Fibroblast of villous mesenchyme (primary cell): ENCODE results near the gene KRTAP10-9. TPM values are rescaled to one million over a fixed set of nuclear protein-coding genes. Genes with fewer than 3 reads are reported as not detected.

Experiments
- DNase-seq: peaks from one replicate; pipeline ENCODE4 v3.0.0-alpha.2; 2010; ENCODE audit warnings: low read depth
- H3K4me3 ChIP-seq: 2 replicates; pipeline ENCODE4 v1.5.1; 2011; ENCODE audit warnings: low read depth, mild to moderate bottlenecking, low read length
- total RNA-seq: library from RNA; depleted of rRNA; stranded (reverse); fragments of >200 nt; gene quantifications from 2 replicates; pipeline ENCODE4 v1.2.3, GENCODE V29; 2012
- TF ChIP-seq, protein P1 (sequence below): IDR thresholded peaks from 2 replicates; pipeline ENCODE4 v1.5.1; 2012; ENCODE audit warnings: low read depth, mild to moderate bottlenecking, low read length; ENCODE audit not compliant: insufficient read depth

Gene KRTAP10-9
- total RNA-seq, 1 donor = not detected

DNA sequence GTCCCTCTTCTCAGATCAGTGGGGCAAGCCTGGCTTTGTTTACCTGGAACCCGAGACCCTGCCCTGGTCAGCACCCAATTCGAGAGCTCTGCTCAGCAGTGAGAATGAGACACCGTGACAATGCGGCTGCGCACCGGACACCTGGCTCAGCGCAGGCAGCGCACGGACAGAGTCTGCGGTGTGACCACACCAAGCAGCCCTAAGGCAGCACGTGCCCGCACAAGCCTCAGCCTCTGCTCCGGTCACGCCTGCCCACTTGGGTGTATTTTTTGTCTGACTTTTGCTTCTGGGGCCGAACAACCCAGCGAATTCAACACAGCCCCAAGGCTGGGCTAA is 10.3 kb upstream of the KRTAP10-9 start:
- DNase-seq = no peak
- TF ChIP-seq, protein P1, sequence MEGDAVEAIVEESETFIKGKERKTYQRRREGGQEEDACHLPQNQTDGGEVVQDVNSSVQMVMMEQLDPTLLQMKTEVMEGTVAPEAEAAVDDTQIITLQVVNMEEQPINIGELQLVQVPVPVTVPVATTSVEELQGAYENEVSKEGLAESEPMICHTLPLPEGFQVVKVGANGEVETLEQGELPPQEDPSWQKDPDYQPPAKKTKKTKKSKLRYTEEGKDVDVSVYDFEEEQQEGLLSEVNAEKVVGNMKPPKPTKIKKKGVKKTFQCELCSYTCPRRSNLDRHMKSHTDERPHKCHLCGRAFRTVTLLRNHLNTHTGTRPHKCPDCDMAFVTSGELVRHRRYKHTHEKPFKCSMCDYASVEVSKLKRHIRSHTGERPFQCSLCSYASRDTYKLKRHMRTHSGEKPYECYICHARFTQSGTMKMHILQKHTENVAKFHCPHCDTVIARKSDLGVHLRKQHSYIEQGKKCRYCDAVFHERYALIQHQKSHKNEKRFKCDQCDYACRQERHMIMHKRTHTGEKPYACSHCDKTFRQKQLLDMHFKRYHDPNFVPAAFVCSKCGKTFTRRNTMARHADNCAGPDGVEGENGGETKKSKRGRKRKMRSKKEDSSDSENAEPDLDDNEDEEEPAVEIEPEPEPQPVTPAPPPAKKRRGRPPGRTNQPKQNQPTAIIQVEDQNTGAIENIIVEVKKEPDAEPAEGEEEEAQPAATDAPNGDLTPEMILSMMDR = no peak
- no peak overlapping the region for H3K4me3 ChIP-seq

DNA sequence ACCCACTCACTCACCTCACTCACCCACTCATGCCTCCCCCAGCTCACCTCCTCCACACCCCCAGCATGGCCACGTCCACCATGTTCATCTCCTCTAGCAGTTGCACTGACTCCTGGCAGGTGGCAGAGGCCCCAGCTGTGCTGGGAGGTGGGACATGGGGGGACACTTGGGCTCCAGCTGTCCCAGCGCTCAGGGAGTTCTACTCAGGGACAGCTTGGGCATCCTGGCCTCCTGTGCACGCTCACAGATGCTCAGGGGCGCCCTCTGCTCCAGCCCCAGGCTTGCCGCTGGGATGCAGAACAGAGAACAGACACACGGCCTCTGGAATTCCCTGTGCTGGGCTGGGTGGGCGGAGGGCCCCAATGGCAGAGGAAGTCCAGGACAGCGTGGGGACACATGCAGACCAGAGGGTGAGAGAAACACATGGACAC is 9.8 kb upstream of the KRTAP10-9 start:
- TF ChIP-seq, protein P1 = no peak
- H3K4me3 ChIP-seq = no peak overlapping the region
- DNase-seq = no peak

DNA sequence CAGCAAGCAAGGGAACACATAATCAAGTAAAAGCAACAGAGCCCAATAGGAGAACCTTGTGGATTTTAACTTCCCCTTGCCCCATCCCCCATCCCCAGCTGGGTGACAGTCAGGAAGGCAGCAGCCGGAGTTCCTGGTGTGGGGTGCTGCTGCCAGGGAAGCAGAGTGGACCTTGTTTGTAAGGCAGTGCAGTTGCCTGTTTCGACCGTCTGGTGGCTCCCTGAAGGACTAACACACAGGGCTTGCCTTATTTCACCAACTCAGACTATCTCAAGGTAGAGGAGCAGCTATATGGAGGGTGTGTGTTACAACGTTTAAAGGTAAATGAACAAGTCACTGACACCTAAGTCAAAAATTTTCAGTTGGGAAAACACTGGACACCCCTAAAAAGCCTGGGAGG is 8.4 kb upstream of the KRTAP10-9 start:
- DNase-seq = no peak
- H3K4me3 ChIP-seq = no peak overlapping the region
- TF ChIP-seq, protein P1 = no peak

DNA sequence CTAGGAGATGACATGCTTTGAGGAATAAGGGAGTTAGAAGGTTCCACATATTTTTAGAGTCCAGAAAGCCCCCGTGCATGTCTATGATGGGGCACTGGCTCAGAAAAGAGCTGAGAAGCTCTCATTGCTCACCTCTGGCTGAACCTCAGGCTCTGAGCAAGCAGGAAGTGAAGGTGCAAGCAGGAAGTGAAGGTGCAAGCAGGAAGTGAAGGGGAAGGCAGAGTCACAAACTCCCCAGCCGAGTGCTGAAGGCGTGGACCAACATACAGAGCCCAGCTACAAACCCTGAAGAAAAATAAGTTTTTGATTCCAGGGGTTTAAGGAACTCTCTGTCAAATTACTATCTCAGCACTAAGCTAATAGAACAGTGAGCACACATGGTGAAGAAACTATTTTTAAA is 8.0 kb upstream of the KRTAP10-9 start:
- TF ChIP-seq, protein P1 = no peak
- no peak for DNase-seq
- H3K4me3 ChIP-seq = no peak overlapping the region

DNA sequence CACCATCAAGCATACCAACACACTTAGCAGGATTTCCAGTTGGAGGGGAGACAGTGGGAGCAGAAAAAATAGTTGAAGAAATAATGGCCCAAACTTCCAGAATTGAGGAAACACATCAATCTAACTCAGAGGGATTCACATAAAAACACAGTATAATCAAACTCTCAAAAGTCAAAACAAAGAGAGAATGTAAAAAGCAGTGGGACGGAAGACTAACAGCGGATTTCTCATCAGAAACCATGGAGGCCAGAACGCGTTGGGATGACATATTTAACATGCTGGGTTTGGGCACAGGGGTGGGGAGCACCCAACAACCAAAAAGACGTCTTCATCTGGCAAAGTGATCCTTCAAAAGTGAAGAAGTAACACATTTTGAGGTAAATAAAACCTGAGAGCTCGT is 7.0 kb upstream of the KRTAP10-9 start:
- H3K4me3 ChIP-seq = no peak overlapping the region
- TF ChIP-seq, protein P1 = no peak
- no peak for DNase-seq

DNA sequence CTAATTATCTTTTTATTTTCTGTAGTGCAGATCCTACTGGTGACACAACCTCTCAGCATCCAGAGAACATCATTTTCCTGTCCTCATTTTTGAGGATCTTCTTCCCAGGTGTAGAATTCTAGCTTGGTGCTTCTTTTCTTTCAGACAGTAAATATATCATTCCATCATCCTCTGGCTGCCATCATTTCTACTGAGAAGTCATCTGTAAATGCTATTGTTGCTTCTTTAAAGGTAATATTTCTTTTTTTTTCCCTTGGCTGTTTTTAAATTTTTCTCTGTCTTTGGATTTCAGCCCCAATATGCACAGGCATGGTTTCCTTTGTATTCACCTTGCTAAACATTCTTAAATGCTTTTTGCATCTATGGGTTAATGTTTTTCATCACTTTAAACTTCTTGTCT is 3.3 kb upstream of the KRTAP10-9 start:
- TF ChIP-seq, protein P1 = no peak

DNA sequence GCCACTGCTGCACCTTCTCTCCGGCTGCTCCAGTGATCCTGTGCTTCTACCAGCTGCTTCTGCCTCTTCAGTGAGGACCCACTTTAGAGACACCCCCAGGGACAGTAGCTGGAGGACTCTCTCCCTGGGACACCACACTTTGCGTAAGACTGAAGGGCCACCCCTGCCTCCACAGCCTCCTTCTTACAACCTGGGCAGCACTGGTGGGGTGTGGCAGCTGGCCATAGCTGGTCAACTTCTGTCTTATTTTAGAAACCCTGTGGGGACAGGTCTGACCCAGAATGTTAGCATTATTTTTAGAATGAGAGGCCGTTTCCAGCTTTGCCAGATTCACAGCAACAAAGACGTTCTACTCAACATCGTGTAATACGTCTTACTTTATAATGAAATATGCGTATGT is 1.1 kb upstream of the KRTAP10-9 start:
- TF ChIP-seq, protein P1 = no peak
- no peak for DNase-seq
- H3K4me3 ChIP-seq = no peak overlapping the region

More for the DNA sequence above, 3.3 kb upstream of the KRTAP10-9 start:
- DNase-seq = no peak
- H3K4me3 ChIP-seq = no peak overlapping the region
